Left cardiac atrium (tissue), 4 donors: ENCODE data around the gene APOL1. TPM values are rescaled to one million over a fixed set of nuclear protein-coding genes. Genes with fewer than 3 reads are reported as not detected.
A peak's percentile ranks its signal among the peaks of the same experiment; 100 is the strongest.
"Not testable (repeated sequence)": the region's sequence is repeated elsewhere in the genome, so short reads cannot be mapped to it uniquely, and the experiment has no call there.

ENCODE experiments used
- ATAC-seq, 2 donors: fragments of 200-7000 bp; cut with Tn5 transposase; one replicate each; pipeline ENCODE4 v1.9.1; 2020; ENCODE audit warnings: mild to moderate bottlenecking in 2 of 2, moderate library complexity in 2 of 2
- DNase-seq: peaks from one replicate; pipeline ENCODE4 v3.0.0-alpha.2; 2020
- intact Hi-C, 2 donors: fragments of 100-400 bp; cut with DNase I; formaldehyde crosslinking; loops; one replicate each; pipeline versions ENCODE4 v1.14.1 to v1.15.1; 2022 to 2023
- long read RNA-seq: library from polyadenylated mRNA; unstranded; transcript quantifications from one replicate; pipeline ENCODE4 v2.0.0, GENCODE V29; 2021
- total RNA-seq, 2 donors: library from RNA; stranded (reverse); fragmentation: NEBNext Ultra II Directional; extraction: Animal tissue kit (Norgen Biotek cat#: 25700); gene quantifications; one replicate each; pipeline ENCODE4 v1.2.1, GENCODE V29; 2021
- donor health status: DM: no; HTN: yes; CAD: no.
- donor health status: DM: no; HTN: yes; CAD: no; lungs with severe emphysema.
- donor health status: DM: yes; HTN: yes; CAD: no.
- donor health status: Dilated cardiomyopathy.

APOL1 gene
- total RNA-seq, result 10 to 100 TPM; 26.5 to 40.7 TPM
- long read RNA-seq, partial matches to known transcripts, result 0 of 15 reads
- long read RNA-seq, other reads (novel, unspliced or antisense), result 14 of 15 reads

GRCh38 chr22:36252754-36253522 lies at the start of gene APOL1:
Gene APOL1, plus strand, starts transcription at chr22:36253133. Its CDS starts 1,823 bp downstream, at chr22:36254956.
- DNase-seq (no peak), ATAC-seq (peak; percentile 53 to 68)
- intact Hi-C loops, result no loop called here

GRCh38 chr22:36203441-36203840 lies 49.5 kb upstream of the APOL1 start:
- intact Hi-C loops, DNase-seq, ATAC-seq: not testable (repeated sequence)

GRCh38 chr22:36204001-36204631 lies 48.8 kb upstream of the APOL1 start:
- DNase-seq (no peak), ATAC-seq (no peak)
- intact Hi-C loops, result no loop called here

GRCh38 chr22:36204632-36205015 lies 48.3 kb upstream of the APOL1 start:
- no peak for ATAC-seq
- DNase-seq, result no peak
- intact Hi-C loops, result no loop called here

GRCh38 chr22:36205573-36205972 lies 47.4 kb upstream of the APOL1 start:
- ATAC-seq, DNase-seq, intact Hi-C loops: not testable (repeated sequence)

- intact Hi-C loops, result no loop called here
- ATAC-seq, result no peak
- DNase-seq, result no peak
These were observed 46.7 kb upstream of the APOL1 start for GRCh38 chr22:36206255-36206654.

- DNase-seq, result no peak
- ATAC-seq, result no peak
- intact Hi-C loops, result no loop called here
These were observed 44.7 kb upstream of the APOL1 start for GRCh38 chr22:36208162-36208765.

- no peak for ATAC-seq
- intact Hi-C loops, result no loop called here
- DNase-seq, result no peak
These were observed 44.0 kb upstream of the APOL1 start for GRCh38 chr22:36208914-36209313.

GRCh38 chr22:36209488-36209908 lies 43.4 kb upstream of the APOL1 start:
- ATAC-seq, intact Hi-C loops, DNase-seq: not testable (repeated sequence)

GRCh38 chr22:36210224-36210623 lies 42.7 kb upstream of the APOL1 start:
- intact Hi-C loops, result no loop called here
- ATAC-seq (no peak), DNase-seq (no peak)

- ATAC-seq, result peak in 1 of 2 donors; percentile 70
- DNase-seq, result no peak
- intact Hi-C loops, result no loop called here
These were observed 41.6 kb upstream of the APOL1 start for GRCh38 chr22:36211237-36211861.

GRCh38 chr22:36212901-36213300 lies 40.0 kb upstream of the APOL1 start:
- peak in 1 of 2 donors; percentile 39 for ATAC-seq
- intact Hi-C loops, result no loop called here
- no peak for DNase-seq

GRCh38 chr22:36213586-36213985 lies 39.3 kb upstream of the APOL1 start:
- ATAC-seq, result no peak

GRCh38 chr22:36215981-36216380 lies 37.0 kb upstream of the APOL1 start:
- no peak for ATAC-seq
- no peak for DNase-seq
- intact Hi-C loops, result no loop called here

More at GRCh38 chr22:36213586-36213985, 39.3 kb upstream of the APOL1 start:
- intact Hi-C loops, result no loop called here
- DNase-seq, result no peak

- ATAC-seq, result no peak
- intact Hi-C loops, result no loop called here
- no peak for DNase-seq
These were observed 34.2 kb upstream of the APOL1 start for GRCh38 chr22:36218648-36219193.

- ATAC-seq (peak in 1 of 2 donors; percentile 87), DNase-seq (no peak)
- intact Hi-C loops, result loop anchor here in 1 of 2 donors (10.0 kb wide), 1 partner anchor 76 kb away; no protein-coding TSS in a partner anchor
These were observed 32.4 kb upstream of the APOL1 start for GRCh38 chr22:36220451-36220921.

- ATAC-seq (peak; percentile 69 to 80), DNase-seq (no peak)
- intact Hi-C loops, result loop anchor here in 1 of 2 donors (10.0 kb wide), 1 partner anchor 77 kb away; no protein-coding TSS in a partner anchor
These were observed 30.9 kb upstream of the APOL1 start for GRCh38 chr22:36221799-36222751.
